ENCODE data around the gene NPW.

DNA sequence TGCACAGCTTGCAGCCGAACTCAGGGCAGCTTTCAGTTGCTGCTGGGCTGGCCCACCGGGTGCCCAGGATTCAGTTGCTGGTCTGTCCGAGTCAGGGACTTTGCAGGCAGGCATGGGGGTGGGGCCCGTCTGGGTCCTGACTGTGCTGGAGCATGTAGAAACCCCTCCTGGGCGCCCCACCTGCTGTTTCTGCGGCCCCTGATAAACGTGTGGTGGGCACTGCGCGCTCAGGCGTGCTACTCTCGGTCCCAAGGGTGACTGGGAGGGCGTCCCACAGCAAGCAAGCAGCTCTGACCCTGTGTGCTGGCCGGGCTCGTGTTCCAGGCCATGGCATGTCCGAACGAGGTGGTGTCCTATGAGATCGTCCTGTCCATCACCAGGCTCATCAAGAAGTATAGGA is 40.8 kb downstream of the NPW start:
- TF ChIP-seq MAFG (tag; conservative IDR thresholded peaks at IDR 0.05) (no peak), BMI1 (IDR thresholded peaks at IDR 0.05; ENCODE audit: low read length) (no peak)

Data from K562 (cell line).